ENCODE data around the gene MYLK3. TPM values are rescaled to one million over a fixed set of nuclear protein-coding genes. Genes with fewer than 3 reads are reported as not detected.

The MYLK3 gene
- total and polyA plus RNA-seq, 9 donors: 0.24 to 2.0 (median 0.68) TPM

- Histone ChIP-seq H3K4me1 (ENCODE audit: insufficient read depth) (peaks cover 2% of the 10 kb centered on the region), H3K27me3 (no peaks in the 10 kb centered on the region), H3K27ac (no peak overlapping the region), H3K9me3 (no peaks in the 10 kb centered on the region), H3K36me3 (no peaks in the 10 kb centered on the region), H3K4me3 (no peak overlapping the region)
- intact Hi-C loops (cut with DNase I): no loop called here
- no peak for DNase-seq
- 79 to 88% (median 86%) methylated on average over 8 of the region's 8 CpGs for WGBS, 3 donors
- TF ChIP-seq CTCF (IDR thresholded peaks at IDR 0.05) (no peak), POLR2A (IDR thresholded peaks at IDR 0.05) (no peak), EP300 (IDR thresholded peaks at IDR 0.05) (no peak)
These were observed 42.6 kb upstream of the MYLK3 start for GRCh38 chr16:46790599-46791270.

- Histone ChIP-seq H3K27me3 (no peaks in the 10 kb centered on the region), H3K9me3 (no peaks in the 10 kb centered on the region), H3K4me1 (ENCODE audit: insufficient read depth) (peaks cover 2% of the 10 kb centered on the region), H3K4me3 (peak overlapping the region; percentile 74), H3K36me3 (no peaks in the 10 kb centered on the region), H3K27ac (no peak overlapping the region)
- intact Hi-C loops (cut with DNase I): no loop called here
- peak; percentile 77 to 87 (median 86) for DNase-seq
- 4 to 7% (median 5%) methylated on average over 34 to 43 of the region's 43 CpGs for WGBS, 3 donors
- TF ChIP-seq EP300 (IDR thresholded peaks at IDR 0.05) (no peak), CTCF (IDR thresholded peaks at IDR 0.05) (no peak), POLR2A (IDR thresholded peaks at IDR 0.05) (no peak)
These were observed 41.6 kb upstream of the MYLK3 start for GRCh38 chr16:46789499-46790414.

GRCh38 chr16:46788891-46789474 lies 40.8 kb upstream of the MYLK3 start:
- Histone ChIP-seq H3K4me1 (ENCODE audit: insufficient read depth) (peaks cover 2% of the 10 kb centered on the region), H3K27me3 (no peaks in the 10 kb centered on the region), H3K27ac (no peak overlapping the region), H3K9me3 (no peaks in the 10 kb centered on the region), H3K4me3 (no peak overlapping the region), H3K36me3 (no peaks in the 10 kb centered on the region)
- WGBS, 3 donors: 64 to 67% (median 64%) methylated on average over 3 of the region's 3 CpGs
- intact Hi-C loops (cut with DNase I): no loop called here
- no peak for TF ChIP-seq CTCF (IDR thresholded peaks at IDR 0.05)
- no peak for TF ChIP-seq EP300 (IDR thresholded peaks at IDR 0.05)
- TF ChIP-seq POLR2A (IDR thresholded peaks at IDR 0.05): no peak
- no peak for DNase-seq

GRCh38 chr16:46787909-46788308 lies 39.8 kb upstream of the MYLK3 start:
- no peak for DNase-seq
- intact Hi-C loops (cut with DNase I): no loop called here
- TF ChIP-seq POLR2A (IDR thresholded peaks at IDR 0.05): no peak
- TF ChIP-seq CTCF (IDR thresholded peaks at IDR 0.05): no peak
- TF ChIP-seq EP300 (IDR thresholded peaks at IDR 0.05): no peak
- no peaks in the 10 kb centered on the region for H3K36me3 ChIP-seq
- 86 to 100% (median 89%) methylated on average over 1 of the region's 1 CpG for WGBS, 3 donors
- H3K27me3 ChIP-seq: no peaks in the 10 kb centered on the region
- no peak overlapping the region for H3K27ac ChIP-seq
- H3K4me1 ChIP-seq (ENCODE audit: insufficient read depth): peaks cover 2% of the 10 kb centered on the region
- H3K4me3 ChIP-seq: no peak overlapping the region
- no peaks in the 10 kb centered on the region for H3K9me3 ChIP-seq
